Sigmoid colon (tissue), 7 donors: ENCODE data around the gene NTRK3. TPM values are rescaled to one million over a fixed set of nuclear protein-coding genes. Genes with fewer than 3 reads are reported as not detected.

Experiments used
- DNase-seq: peaks from one replicate; pipeline ENCODE4 v3.0.0-alpha.2; 2019
- H3K27ac ChIP-seq, 4 donors: fragments of 200-600 bp; sonication (generic); one replicate each; pipeline ENCODE4 v1.5.1; 2016 to 2019; ENCODE audit warnings: mild to moderate bottlenecking in 1 of 4
- H3K27me3 ChIP-seq, 3 donors: fragments of 200-600 bp; sonication (generic); one replicate each; pipeline ENCODE4 v1.5.1; 2019; ENCODE audit warnings: mild to moderate bottlenecking in 1 of 3
- H3K36me3 ChIP-seq, 4 donors: fragments of 200-600 bp; sonication (generic); one replicate each; pipeline ENCODE4 v1.5.1; 2016 to 2019
- H3K4me1 ChIP-seq, 4 donors: fragments of 200-600 bp; sonication (generic); one replicate each; pipeline ENCODE4 v1.5.1; 2017 to 2019
- H3K4me3 ChIP-seq, 4 donors: fragments of 200-600 bp; sonication (generic); one replicate each; pipeline ENCODE4 v1.5.1; 2017 to 2019; ENCODE audit warnings: mild to moderate bottlenecking in 2 of 4, moderate library complexity in 1 of 4
- H3K9me3 ChIP-seq, 4 donors: fragments of 200-600 bp in 3 of 4; sonication (generic) in 3 of 4; one replicate each; pipeline versions ENCODE4 v1.5.1 to v1.6.1; 2013 to 2019
- CTCF ChIP-seq, 4 experiments: fragments of 450-650 bp in 3 of 4; fragments of 200-600 bp in 1 of 4; IDR thresholded peaks; one replicate each; pipeline ENCODE4 v1.5.1; 2016 to 2019; ENCODE audit warnings: antibody characterized with exemption in 4 of 4, mild to moderate bottlenecking in 3 of 4, moderate library complexity in 2 of 4
- EP300 ChIP-seq, 4 donors: sonication (generic); formaldehyde crosslinking; IDR thresholded peaks; one replicate each; pipeline ENCODE4 v1.6.1; 2017; ENCODE audit warnings: antibody characterized with exemption in 4 of 4
- POLR2A ChIP-seq, 2 donors: fragments of 450-650 bp; IDR thresholded peaks; one replicate each; pipeline ENCODE4 v1.6.1; 2016; ENCODE audit warnings: antibody characterized with exemption in 2 of 2, mild to moderate bottlenecking in 2 of 2, moderate library complexity in 2 of 2
- POLR2AphosphoS5 ChIP-seq, 4 donors: sonication (generic); formaldehyde crosslinking; IDR thresholded peaks; one replicate each; pipeline ENCODE4 v1.6.1; 2017; ENCODE audit warnings: antibody characterized with exemption in 4 of 4
- WGBS, 2 donors: extraction: QIAGEN DNeasy Blood & Tissue Kit; methylation state at CpG; one replicate each; pipeline ENCODE4 v1.1.7; 2013; 5-methylcytosine and 5-hydroxymethylcytosine counted together
- intact Hi-C: fragments of 100-400 bp; cut with DNase I; formaldehyde crosslinking; loops from one replicate; pipeline ENCODE4 v1.15.1; 2023
- polyA plus RNA-seq, 3 donors: library from polyadenylated mRNA; stranded (reverse); fragments of 200-250 nt; gene quantifications; one replicate each; pipeline ENCODE4 v1.2.3, GENCODE V29; 2013
- total RNA-seq, 4 donors: library from RNA; depleted of rRNA; stranded (reverse); fragments of >200 nt; gene quantifications; one replicate each; pipeline ENCODE4 v1.1.0, GENCODE V29; 2016
- donor health status: healthy with polysubstance abuse.
- donor health status: Bipolar disorder and iron deficiency.
- donor health status: healthy.

The NTRK3 gene
- total and polyA plus RNA-seq, 7 donors, result 1.1 to 13.0 (median 3.6) TPM; not detected in 2

- no peaks in the 10 kb centered on the region for H3K36me3 ChIP-seq
- intact Hi-C loops, result no loop called here
- H3K9me3 ChIP-seq, result no peaks in the 10 kb centered on the region
- H3K27ac ChIP-seq, result no peak overlapping the region
- TF ChIP-seq POLR2A (IDR thresholded peaks at IDR 0.05) (no peak), CTCF (IDR thresholded peaks at IDR 0.05) (no peak), POLR2AphosphoS5 (IDR thresholded peaks at IDR 0.05) (no peak), EP300 (IDR thresholded peaks at IDR 0.05) (no peak)
- no peak for DNase-seq
- no peaks in the 10 kb centered on the region for H3K4me1 ChIP-seq
- 82 to 87% methylated on average over 10 of the region's 10 CpGs for WGBS, 2 donors
- H3K4me3 ChIP-seq, result no peak overlapping the region
- peaks cover 0 to 13% (median 0%) of the 10 kb centered on the region in 3 donors for H3K27me3 ChIP-seq
Observed at GRCh38 chr15:88266170-88266569, 9.6 kb upstream of the NTRK3 start.

GRCh38 chr15:88264622-88265021, 8.1 kb upstream of the NTRK3 start:
- Histone ChIP-seq H3K27ac (no peak overlapping the region), H3K4me1 (no peaks in the 10 kb centered on the region), H3K27me3 (peaks cover 0 to 15% (median 0%) of the 10 kb centered on the region in 3 donors), H3K9me3 (no peaks in the 10 kb centered on the region), H3K4me3 (no peak overlapping the region), H3K36me3 (no peaks in the 10 kb centered on the region)
- 67 to 72% methylated on average over 4 of the region's 4 CpGs for WGBS, 2 donors
- no peak for DNase-seq
- TF ChIP-seq POLR2A (IDR thresholded peaks at IDR 0.05), result no peak
- no peak for TF ChIP-seq CTCF (IDR thresholded peaks at IDR 0.05)
- TF ChIP-seq EP300 (IDR thresholded peaks at IDR 0.05), result no peak
- no peak for TF ChIP-seq POLR2AphosphoS5 (IDR thresholded peaks at IDR 0.05)
- intact Hi-C loops, result no loop called here

- Histone ChIP-seq H3K4me1 (peaks cover 0 to 11% (median 8%) of the 10 kb centered on the region in 4 donors), H3K27ac (no peak overlapping the region), H3K27me3 (peaks cover 8 to 32% (median 10%) of the 10 kb centered on the region in 3 donors), H3K9me3 (no peaks in the 10 kb centered on the region), H3K36me3 (no peaks in the 10 kb centered on the region), H3K4me3 (no peak overlapping the region)
- intact Hi-C loops, result no loop called here
- WGBS, 2 donors, result 84 to 90% methylated on average over 5 of the region's 5 CpGs
- DNase-seq, result no peak
- TF ChIP-seq CTCF (IDR thresholded peaks at IDR 0.05), result no peak
- TF ChIP-seq POLR2A (IDR thresholded peaks at IDR 0.05), result no peak
- TF ChIP-seq EP300 (IDR thresholded peaks at IDR 0.05), result no peak
- no peak for TF ChIP-seq POLR2AphosphoS5 (IDR thresholded peaks at IDR 0.05)
Observed at GRCh38 chr15:88262064-88262463, 5.5 kb upstream of the NTRK3 start.

- intact Hi-C loops, result no loop called here
- Histone ChIP-seq H3K4me1 (peaks cover 0 to 32% (median 28%) of the 10 kb centered on the region in 4 donors), H3K27me3 (peaks cover 30 to 67% (median 43%) of the 10 kb centered on the region in 3 donors), H3K36me3 (no peaks in the 10 kb centered on the region), H3K4me3 (peak overlapping the region in 2 of 4 donors; percentile 46), H3K9me3 (no peaks in the 10 kb centered on the region), H3K27ac (peak overlapping the region in 1 of 4 donors; percentile 14)
- DNase-seq, result no peak
- WGBS, 2 donors, result 15 to 25% methylated on average over 17 of the region's 17 CpGs
- TF ChIP-seq CTCF (IDR thresholded peaks at IDR 0.05) (no peak), POLR2AphosphoS5 (IDR thresholded peaks at IDR 0.05) (no peak), POLR2A (IDR thresholded peaks at IDR 0.05) (no peak), EP300 (IDR thresholded peaks at IDR 0.05) (no peak)
Observed at GRCh38 chr15:88258093-88258641, 1.6 kb upstream of the NTRK3 start.
